HFF-Myc (cell line): ENCODE results near the gene OTOS.

Source experiments
- DNase-seq: peaks from one replicate; pipeline ENCODE4 v3.0.0-alpha.2; 2011; ENCODE audit warnings: low read depth; ENCODE audit errors: extremely low read depth
- H3K4me3 ChIP-seq: replicated peaks from 2 replicates; pipeline ENCODE4 v1.5.1; 2011; ENCODE audit warnings: low read depth, mild to moderate bottlenecking, control low read depth, low read length
- CTCF ChIP-seq: IDR thresholded peaks from 2 replicates; pipeline ENCODE4 v1.5.1; 2012; ENCODE audit warnings: mild to moderate bottlenecking, low read depth, low read length, control low read depth; ENCODE audit errors: missing control alignments

The OTOS gene

DNA sequence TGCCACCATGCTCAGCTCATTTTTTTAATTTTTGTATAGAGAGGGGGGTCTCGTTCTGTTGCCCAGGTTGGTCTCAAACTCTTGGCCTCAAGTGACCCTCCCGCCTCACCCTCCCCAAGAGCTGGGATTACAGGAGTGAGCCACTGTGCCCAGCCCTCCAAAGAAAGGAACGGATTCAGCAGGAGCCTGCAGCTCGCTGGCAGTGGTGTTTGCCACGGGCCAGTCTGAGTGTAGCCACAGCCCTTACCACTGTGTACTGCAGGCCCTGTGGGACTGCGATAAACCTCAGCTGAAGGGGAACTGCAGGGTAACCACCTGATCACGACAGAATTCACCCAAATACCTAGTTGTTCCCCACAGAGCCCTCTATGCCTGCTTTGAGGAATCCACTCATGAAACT lies 11.1 kb downstream of the OTOS start:
- no peak for DNase-seq
- H3K4me3 ChIP-seq = no peak overlapping the region
- TF ChIP-seq CTCF = no peak

- H3K4me3 ChIP-seq = no peak overlapping the region
- no peak for DNase-seq
- TF ChIP-seq CTCF = no peak
These were observed 11.8 kb downstream of the OTOS start for GRCh38 chr2:240128608-240129145.

GRCh38 chr2:240127911-240128607 lies 12.4 kb downstream of the OTOS start:
- TF ChIP-seq CTCF = no peak
- no peak for DNase-seq
- H3K4me3 ChIP-seq = no peak overlapping the region

- H3K4me3 ChIP-seq = no peak overlapping the region
- no peak for DNase-seq
- no peak for TF ChIP-seq CTCF
These were observed 13.2 kb downstream of the OTOS start for GRCh38 chr2:240127191-240127750.

GRCh38 chr2:240126731-240127130 lies 13.7 kb downstream of the OTOS start:
- no peak overlapping the region for H3K4me3 ChIP-seq
- no peak for DNase-seq
- TF ChIP-seq CTCF = no peak

DNA sequence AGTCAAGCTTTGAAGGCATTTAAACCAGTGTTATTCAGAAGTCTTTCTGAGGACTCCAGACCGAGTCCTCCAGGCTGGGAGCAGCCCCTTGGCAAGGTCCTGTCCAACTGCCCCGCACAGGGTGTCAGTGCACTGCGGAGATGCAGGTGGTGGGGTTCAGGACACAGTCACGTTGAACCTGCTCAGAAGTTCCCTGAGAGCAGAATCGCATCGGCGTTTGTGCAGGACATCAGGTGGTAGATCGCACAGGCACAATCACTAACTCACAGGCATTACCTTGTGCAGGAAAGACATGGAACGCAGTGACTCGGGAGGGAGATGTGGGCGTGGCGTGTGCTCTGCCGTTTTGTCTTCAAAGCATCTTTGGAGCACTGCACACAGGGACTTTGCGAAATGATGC lies 14.7 kb downstream of the OTOS start:
- no peak overlapping the region for H3K4me3 ChIP-seq
- no peak for DNase-seq
- TF ChIP-seq CTCF = no peak

DNA sequence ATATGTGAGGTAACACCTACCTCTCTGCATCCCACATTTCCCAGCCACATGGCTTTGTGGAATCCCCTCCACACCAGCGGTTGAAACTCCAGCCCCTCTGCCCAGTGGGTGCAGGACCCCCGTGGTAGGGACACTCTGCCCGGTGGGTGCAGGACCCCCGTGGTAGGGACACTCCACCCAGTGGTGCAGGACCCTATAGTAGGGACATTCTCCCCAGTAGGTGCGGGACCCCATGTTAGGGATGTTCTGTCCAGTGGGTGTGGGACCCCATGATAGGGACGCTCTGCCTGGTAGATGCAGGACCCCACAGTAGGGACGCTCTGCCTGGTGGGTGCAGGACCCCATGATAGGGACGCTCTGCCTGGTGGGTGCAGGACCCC lies 15.8 kb downstream of the OTOS start:
- no peak for DNase-seq
- no peak overlapping the region for H3K4me3 ChIP-seq
- TF ChIP-seq CTCF = no peak
